Loucy (cell line): ENCODE data around the gene ZNF384.

Source experiments
- H2AFZ ChIP-seq: fragments of 200-600 bp; sonication (generic); 2 replicates; pipeline ENCODE4 v1.6.0; 2016; ENCODE audit warnings: antibody characterized with exemption, mild to moderate bottlenecking, low read length, moderate library complexity
- H3F3A ChIP-seq: fragments of 200-600 bp; 2 replicates; pipeline ENCODE4 v1.6.0; 2016; ENCODE audit warnings: antibody characterized with exemption, low read depth, mild to moderate bottlenecking
- H3K27me3 ChIP-seq: fragments of 200-600 bp; sonication (generic); 2 replicates; pipeline ENCODE4 v1.6.1; 2014; ENCODE audit warnings: low read length, mild to moderate bottlenecking; ENCODE audit not compliant: insufficient read depth, poor library complexity, severe bottlenecking
- H3K36me3 ChIP-seq: fragments of 200-600 bp; sonication (generic); 2 replicates; pipeline ENCODE4 v1.6.1; 2016; ENCODE audit warnings: low read length; ENCODE audit not compliant: insufficient read depth
- H3K4me1 ChIP-seq: fragments of 200-600 bp; sonication (generic); 2 replicates; pipeline ENCODE4 v1.5.1; 2014; ENCODE audit warnings: low read length, mild to moderate bottlenecking; ENCODE audit not compliant: insufficient read depth, poor library complexity, severe bottlenecking
- H3K4me2 ChIP-seq: fragments of 200-600 bp; sonication (generic); 2 replicates; pipeline ENCODE4 v1.6.0; 2014; ENCODE audit warnings: antibody characterized with exemption, low read length, low read depth, mild to moderate bottlenecking; ENCODE audit not compliant: poor library complexity, severe bottlenecking
- H3K4me3 ChIP-seq: fragments of 200-600 bp; sonication (generic); 2 replicates; pipeline ENCODE4 v1.5.1; 2014; ENCODE audit warnings: low read length, mild to moderate bottlenecking, mixed read lengths; ENCODE audit not compliant: poor library complexity, severe bottlenecking
- H3K79me2 ChIP-seq: fragments of 200-600 bp; sonication (generic); 2 replicates; pipeline ENCODE4 v1.6.1; 2014; ENCODE audit warnings: low read length; ENCODE audit not compliant: insufficient read depth
- H3K9ac ChIP-seq: fragments of 200-600 bp; sonication (generic); 2 replicates; pipeline ENCODE4 v1.6.0; 2014; ENCODE audit warnings: mild to moderate bottlenecking, low read depth, low read length, moderate library complexity; ENCODE audit not compliant: poor library complexity, severe bottlenecking
- H3K9me2 ChIP-seq: fragments of 200-600 bp; sonication (generic); replicated peaks from 2 replicates; pipeline ENCODE4 v1.6.1; 2016; ENCODE audit warnings: low read depth, low read length, mixed read lengths
- H3K9me3 ChIP-seq: fragments of 200-600 bp; sonication (generic); 2 replicates; pipeline ENCODE4 v1.6.1; 2014; ENCODE audit warnings: mild to moderate bottlenecking, antibody characterized with exemption, low read length, low read depth; ENCODE audit not compliant: insufficient read depth
- H4K20me1 ChIP-seq: fragments of 200-600 bp; sonication (generic); 2 replicates; pipeline ENCODE4 v1.6.0; 2014; ENCODE audit warnings: antibody characterized with exemption, low read length, mild to moderate bottlenecking; ENCODE audit not compliant: insufficient read depth, poor library complexity, severe bottlenecking
- EZH2phosphoT487 ChIP-seq: fragments of 200-600 bp; IDR thresholded peaks from 2 replicates; pipeline ENCODE4 v1.6.1; 2018; ENCODE audit warnings: antibody characterized with exemption, mild to moderate bottlenecking, moderate library complexity, borderline replicate concordance
- TF ChIP-seq, protein P1 (sequence below): fragments of 200-600 bp; sonication (generic); conservative IDR thresholded peaks from 2 replicates; pipeline ENCODE4 v1.5.1; 2014; ENCODE audit warnings: mild to moderate bottlenecking, antibody characterized with exemption, low read length

The ZNF384 gene

DNA sequence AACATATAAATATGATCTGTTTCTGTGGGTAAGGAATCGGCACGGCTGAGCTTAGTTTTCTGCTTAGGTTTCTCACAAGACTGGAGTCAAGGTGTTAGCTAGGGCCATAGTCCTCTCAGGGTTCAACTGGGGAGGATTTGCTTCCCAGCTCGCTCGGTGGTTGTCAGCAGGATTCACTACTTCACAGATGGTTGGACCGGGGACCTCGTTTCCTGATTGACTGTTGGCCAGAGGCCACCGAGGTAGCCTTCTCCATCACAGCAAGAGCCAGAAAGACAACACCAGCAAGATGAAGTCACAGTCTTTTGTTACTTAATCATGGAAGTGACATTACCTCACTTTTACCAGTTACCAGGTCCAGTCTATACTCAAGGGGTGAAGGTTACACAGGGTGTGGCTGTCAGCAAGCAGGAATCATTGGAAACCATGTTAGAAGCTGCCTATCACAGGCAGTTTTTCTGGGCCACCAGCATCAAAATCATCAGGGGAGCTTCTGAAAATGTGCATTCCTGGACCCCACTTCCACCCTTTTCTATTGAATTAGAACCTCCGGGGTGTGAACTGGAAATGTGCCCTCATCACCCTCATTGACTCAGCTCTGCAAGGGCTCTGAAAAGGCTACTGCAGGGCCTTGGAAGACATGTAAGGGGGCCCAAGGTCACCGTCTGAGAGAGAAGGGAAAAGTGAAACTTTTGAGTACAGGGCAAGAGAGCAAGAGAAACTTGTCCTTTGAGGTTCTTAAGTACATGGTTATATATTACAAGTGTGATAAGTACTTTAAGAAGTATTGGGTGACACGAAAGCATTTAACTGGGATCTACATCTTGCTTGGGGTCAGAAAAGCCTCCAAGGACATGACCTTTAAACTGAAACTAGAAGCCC, 45.6 kb upstream of the ZNF384 start:
- H3K27me3 ChIP-seq = no peaks in the 10 kb centered on the region
- no peak overlapping the region for H3K4me2 ChIP-seq
- no peak overlapping the region for H3K4me3 ChIP-seq
- peak overlapping the region; percentile 64 for H3K9ac ChIP-seq
- TF ChIP-seq, protein P1, sequence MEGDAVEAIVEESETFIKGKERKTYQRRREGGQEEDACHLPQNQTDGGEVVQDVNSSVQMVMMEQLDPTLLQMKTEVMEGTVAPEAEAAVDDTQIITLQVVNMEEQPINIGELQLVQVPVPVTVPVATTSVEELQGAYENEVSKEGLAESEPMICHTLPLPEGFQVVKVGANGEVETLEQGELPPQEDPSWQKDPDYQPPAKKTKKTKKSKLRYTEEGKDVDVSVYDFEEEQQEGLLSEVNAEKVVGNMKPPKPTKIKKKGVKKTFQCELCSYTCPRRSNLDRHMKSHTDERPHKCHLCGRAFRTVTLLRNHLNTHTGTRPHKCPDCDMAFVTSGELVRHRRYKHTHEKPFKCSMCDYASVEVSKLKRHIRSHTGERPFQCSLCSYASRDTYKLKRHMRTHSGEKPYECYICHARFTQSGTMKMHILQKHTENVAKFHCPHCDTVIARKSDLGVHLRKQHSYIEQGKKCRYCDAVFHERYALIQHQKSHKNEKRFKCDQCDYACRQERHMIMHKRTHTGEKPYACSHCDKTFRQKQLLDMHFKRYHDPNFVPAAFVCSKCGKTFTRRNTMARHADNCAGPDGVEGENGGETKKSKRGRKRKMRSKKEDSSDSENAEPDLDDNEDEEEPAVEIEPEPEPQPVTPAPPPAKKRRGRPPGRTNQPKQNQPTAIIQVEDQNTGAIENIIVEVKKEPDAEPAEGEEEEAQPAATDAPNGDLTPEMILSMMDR = no peak
- no peak for TF ChIP-seq EZH2phosphoT487
- H3K9me2 ChIP-seq = no peaks in the 10 kb centered on the region
- H3F3A ChIP-seq = no peaks in the 10 kb centered on the region
- no peak overlapping the region for H2AFZ ChIP-seq
- H3K9me3 ChIP-seq = no peaks in the 10 kb centered on the region
- H3K4me1 ChIP-seq = peaks cover 5% of the 10 kb centered on the region
- peaks cover 4% of the 10 kb centered on the region; the same call in 1 of the 2 replicates for H3K36me3 ChIP-seq
- no peaks in the 10 kb centered on the region for H3K79me2 ChIP-seq
- H4K20me1 ChIP-seq = no peaks in the 10 kb centered on the region

DNA sequence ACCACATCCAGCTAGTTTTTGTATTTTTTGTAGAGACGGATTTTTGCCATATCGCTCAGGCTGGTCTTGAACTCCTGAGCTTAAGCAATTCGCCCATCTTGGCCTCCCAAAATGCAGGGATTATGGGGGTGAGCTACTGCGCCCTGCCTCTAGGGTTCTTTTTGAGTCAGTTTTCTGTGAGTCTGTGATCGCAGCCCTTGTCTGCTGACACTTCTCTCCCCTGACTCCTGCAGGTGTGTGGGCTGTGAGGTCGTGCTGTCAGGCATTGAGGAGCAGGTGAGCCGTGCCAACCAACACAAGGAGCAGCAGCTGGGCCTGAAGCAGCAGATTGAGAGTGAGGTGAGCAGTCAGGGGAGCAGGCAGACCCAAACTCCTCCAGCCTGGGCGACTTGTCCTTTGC, 41.0 kb upstream of the ZNF384 start:
- no peak overlapping the region for H3K4me3 ChIP-seq
- H3K4me2 ChIP-seq = no peak overlapping the region
- no peaks in the 10 kb centered on the region for H4K20me1 ChIP-seq
- H3K4me1 ChIP-seq = peaks cover 5% of the 10 kb centered on the region
- H3K9me3 ChIP-seq = no peaks in the 10 kb centered on the region
- H3K9me2 ChIP-seq = no peaks in the 10 kb centered on the region
- no peaks in the 10 kb centered on the region for H3F3A ChIP-seq
- no peak overlapping the region for H2AFZ ChIP-seq
- no peak overlapping the region for H3K9ac ChIP-seq
- no peaks in the 10 kb centered on the region for H3K27me3 ChIP-seq
- peaks cover 6% of the 10 kb centered on the region; the same call in 1 of the 2 replicates for H3K79me2 ChIP-seq
- no peak for TF ChIP-seq EZH2phosphoT487
- TF ChIP-seq, protein P1 = no peak; the same call in 1 of the 2 replicates
- peaks cover 6% of the 10 kb centered on the region; the same call in 1 of the 2 replicates for H3K36me3 ChIP-seq

DNA sequence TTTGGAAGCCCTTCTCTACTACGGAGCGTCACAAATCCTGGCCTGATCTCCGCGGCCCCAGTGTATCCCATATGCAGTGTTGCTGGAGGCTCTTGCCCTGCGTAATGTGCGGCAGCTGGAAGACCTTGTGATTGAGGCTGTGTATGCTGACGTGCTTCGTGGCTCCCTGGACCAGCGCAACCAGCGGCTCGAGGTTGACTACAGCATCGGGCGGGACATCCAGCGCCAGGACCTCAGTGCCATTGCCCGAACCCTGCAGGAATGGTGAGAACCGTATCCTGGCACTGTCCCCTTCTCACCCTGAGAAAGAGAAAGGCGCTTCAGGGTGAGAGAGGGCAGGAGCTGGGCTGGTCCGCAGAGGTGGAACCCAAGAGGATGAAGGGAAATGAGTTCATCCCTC, 40.0 kb upstream of the ZNF384 start:
- Histone ChIP-seq H4K20me1 (no peaks in the 10 kb centered on the region), H3K4me3 (no peak overlapping the region), H3K27me3 (no peaks in the 10 kb centered on the region), H3K9ac (no peak overlapping the region), H3K4me2 (no peak overlapping the region), H2AFZ (no peak overlapping the region), H3K9me3 (no peaks in the 10 kb centered on the region), H3K9me2 (no peaks in the 10 kb centered on the region), H3F3A (no peaks in the 10 kb centered on the region), H3K79me2 (peaks cover 13% of the 10 kb centered on the region; the same call in 1 of the 2 replicates), H3K4me1 (peaks cover 10% of the 10 kb centered on the region), H3K36me3 (peaks cover 6% of the 10 kb centered on the region; the same call in 1 of the 2 replicates)
- TF ChIP-seq, protein P1 = no peak
- no peak for TF ChIP-seq EZH2phosphoT487
